ENCODE results near the gene MROH2A. TPM values are rescaled to one million over a fixed set of nuclear protein-coding genes. Genes with fewer than 3 reads are reported as not detected.
A peak's percentile ranks its signal among the peaks of the same experiment; 100 is the strongest.

Gene MROH2A
- total and polyA plus RNA-seq, 9 of the 15 experiments (the other 6 are each of a cell fraction or from before 2014, with no cell fraction given): 0.03 TPM; not detected in 8

- no peak for TF ChIP-seq CHD7 (IDR thresholded peaks at IDR 0.05; ENCODE audit: low read depth, low read length)
- TF ChIP-seq NR0B1 (IDR thresholded peaks at IDR 0.05; ENCODE audit: partially characterized antibody): no peak
- TF ChIP-seq HCFC1 (IDR thresholded peaks at IDR 0.05; ENCODE audit: low read depth, low read length): 0 out of 2 replicates have a peak, but pooled peaks have one; percentile 19
- peak; percentile 83 for TF ChIP-seq C11orf30 (IDR thresholded peaks at IDR 0.05; ENCODE audit: low read depth)
- TF ChIP-seq TRIM25 (IDR thresholded peaks at IDR 0.05; ENCODE audit: borderline replicate concordance): no peak
- TF ChIP-seq ZNF316 (IDR thresholded peaks at IDR 0.05): peak; percentile 87
- TF ChIP-seq HMGXB4 (CRISPR knock-in tag; IDR thresholded peaks at IDR 0.05): no peak
- TF ChIP-seq SNRNP70 (optimal IDR thresholded peaks at IDR 0.05; ENCODE audit: low read depth, low read length): no peak
- peak; percentile 71 to 86 for TF ChIP-seq FOXK2 (conservative IDR thresholded peaks at IDR 0.05 in 1 of 2, IDR thresholded peaks at IDR 0.05 in 1 of 2; ENCODE audit: low read depth in 2 of 2)
- no peak for TF ChIP-seq E2F5 (CRISPR knock-in tag; IDR thresholded peaks at IDR 0.05)
These were observed 79.5 kb downstream of the MROH2A start (continued) for GRCh38 chr2:233857511-233858141.
